BJ (cell line): ENCODE data around the gene KANK4. TPM values are rescaled to one million over a fixed set of nuclear protein-coding genes. Genes with fewer than 3 reads are reported as not detected.
A peak's percentile ranks its signal among the peaks of the same experiment; 100 is the strongest.

Source experiments
- CTCF ChIA-PET: fragments of 350-600 bp; formaldehyde crosslinking; extraction: SDS; loops from one replicate; lab custom pipeline; 2021; ENCODE audit warnings: antibody characterized with exemption, inconsistent platforms; lab: Yijun Ruan, JAX
- POLR2A ChIA-PET: fragments of 300-600 bp; sonication (Branson Sonifier 250); formaldehyde crosslinking; extraction: SDS; loops from one replicate; lab custom pipeline; 2021; ENCODE audit warnings: antibody characterized with exemption; lab: Charles Lee
- DNase-seq: peaks from one replicate; pipeline ENCODE4 v3.0.0-alpha.2; 2011; ENCODE audit warnings: low read depth
- H3K27me3 ChIP-seq: 2 replicates; pipeline ENCODE4 v1.6.0; 2011; ENCODE audit warnings: low read length; ENCODE audit not compliant: control insufficient read depth, insufficient read depth
- H3K36me3 ChIP-seq: 2 replicates; pipeline ENCODE4 v1.5.1; 2011; ENCODE audit warnings: low read length; ENCODE audit not compliant: control insufficient read depth, insufficient read depth
- H3K4me3 ChIP-seq: 2 replicates; pipeline ENCODE4 v1.5.1; 2011; ENCODE audit warnings: low read depth, mild to moderate bottlenecking, control low read depth, low read length
- CTCF ChIP-seq: IDR thresholded peaks from 2 replicates; pipeline ENCODE4 v1.5.1; 2011; ENCODE audit warnings: low read depth, mild to moderate bottlenecking, control low read depth, inconsistent platforms, low read length, moderate library complexity; ENCODE audit not compliant: insufficient read depth
- polyA plus RNA-seq: library from polyadenylated mRNA; depleted of rRNA; stranded (reverse); fragments of >200 nt; gene quantifications from 2 replicates; pipeline ENCODE4 v1.2.3, GENCODE V29; 2011

Gene KANK4
- polyA plus RNA-seq, 1 experiment, result 0.06 TPM

GRCh38 chr1:62362061-62362917, 43.1 kb upstream of the KANK4 start:
- Histone ChIP-seq H3K36me3 (no peaks in the 10 kb centered on the region), H3K27me3 (no peaks in the 10 kb centered on the region), H3K4me3 (no peak overlapping the region)
- POLR2A ChIA-PET, result no interaction called here
- no peak for TF ChIP-seq CTCF
- no peak for DNase-seq
- CTCF ChIA-PET, result no interaction called here

- Histone ChIP-seq H3K4me3 (no peak overlapping the region), H3K36me3 (no peaks in the 10 kb centered on the region), H3K27me3 (no peaks in the 10 kb centered on the region)
- no peak for TF ChIP-seq CTCF
- DNase-seq, result no peak
- ChIA-PET CTCF (no interaction called here), POLR2A (no interaction called here)
These were observed 42.2 kb upstream of the KANK4 start for GRCh38 chr1:62361431-62361830.

DNA sequence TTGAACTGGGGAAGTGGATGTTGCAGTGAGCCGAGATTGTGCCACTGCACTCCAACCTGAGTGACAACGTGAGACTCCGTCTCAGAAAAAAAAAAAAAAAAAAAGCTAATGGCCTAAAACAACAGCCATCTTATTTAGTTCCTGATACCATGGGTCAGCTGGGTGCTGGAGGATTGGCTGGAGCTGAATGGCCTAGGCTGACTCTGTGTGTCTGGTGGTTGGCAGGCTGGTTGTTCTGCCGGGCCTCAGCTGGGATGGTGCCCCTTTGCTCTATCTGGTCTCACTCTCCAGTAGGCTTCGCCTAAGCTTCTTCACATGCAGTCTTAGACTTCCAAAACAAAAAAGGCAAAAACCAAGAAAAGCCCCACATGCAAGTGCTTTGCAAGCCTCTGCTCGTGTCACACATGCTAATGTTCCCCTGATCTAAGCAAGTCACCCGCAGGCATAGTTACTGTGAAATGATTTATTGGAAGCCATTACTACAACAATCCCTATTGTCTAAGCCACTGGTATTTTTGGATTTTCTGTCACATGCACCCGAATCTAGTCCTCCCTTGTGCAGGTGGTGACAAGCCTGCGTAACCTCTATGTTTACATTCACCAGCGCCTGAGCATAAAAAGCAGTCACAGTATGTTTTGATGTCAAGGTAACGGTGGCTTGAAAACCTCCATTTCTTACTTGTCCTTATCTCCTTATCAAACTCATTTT, 39.6 kb upstream of the KANK4 start:
- CTCF ChIA-PET, result no interaction called here
- no peak for DNase-seq

DNA sequence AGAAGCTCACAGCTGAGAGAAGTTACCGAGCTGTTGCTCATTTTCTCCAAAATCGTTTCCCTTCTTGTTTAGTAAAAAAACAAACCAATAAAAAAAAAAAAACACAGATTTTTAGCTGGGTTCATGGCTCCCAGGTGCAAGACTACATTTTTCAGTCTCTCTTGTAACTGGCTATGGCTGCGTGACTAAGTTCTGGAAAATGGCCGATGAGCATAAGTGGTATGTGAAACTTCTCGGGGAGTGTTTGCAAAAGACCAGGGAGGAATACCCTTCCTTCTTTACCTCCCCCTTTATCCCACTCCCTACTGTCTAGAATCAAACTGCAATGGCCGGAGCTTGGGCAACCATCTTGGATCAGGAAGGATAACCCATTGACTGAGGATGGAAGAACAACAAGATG, 38.7 kb upstream of the KANK4 start:
- TF ChIP-seq CTCF, result no peak
- Histone ChIP-seq H3K36me3 (no peaks in the 10 kb centered on the region), H3K4me3 (no peak overlapping the region), H3K27me3 (no peaks in the 10 kb centered on the region)
- POLR2A ChIA-PET, result no interaction called here
- DNase-seq, result no peak
- CTCF ChIA-PET, result no interaction called here

More for the DNA sequence above, 39.6 kb upstream of the KANK4 start:
- POLR2A ChIA-PET, result no interaction called here
- no peak overlapping the region for H3K4me3 ChIP-seq
- no peaks in the 10 kb centered on the region for H3K27me3 ChIP-seq
- H3K36me3 ChIP-seq, result no peaks in the 10 kb centered on the region
- no peak for TF ChIP-seq CTCF

GRCh38 chr1:62356257-62356835, 37.1 kb upstream of the KANK4 start:
- ChIA-PET POLR2A (interaction anchor here (0.5 to 0.6 kb wide), 2 partner anchors 17 to 47 kb away, joined by 5 to 8 read pairs; no protein-coding TSS in a partner anchor), CTCF (interaction anchor here (2.0 kb wide), 1 partner anchor 18 kb away, joined by 6 read pairs; no protein-coding TSS in a partner anchor)
- Histone ChIP-seq H3K36me3 (no peaks in the 10 kb centered on the region), H3K27me3 (no peaks in the 10 kb centered on the region), H3K4me3 (no peak overlapping the region)
- peak; percentile 33 for DNase-seq
- no peak for TF ChIP-seq CTCF
